ENCODE measurements around the gene TNNT1. TPM values are rescaled to one million over a fixed set of nuclear protein-coding genes. Genes with fewer than 3 reads are reported as not detected.

Gene TNNT1
- polyA plus RNA-seq, 2 of the 4 experiments (the other 2 are of a cell fraction), result 140 to 155 TPM

GRCh38 chr19:55196803-55197202 is 47.8 kb upstream of the TNNT1 start:
- Histone ChIP-seq H3K4me1 (no peaks in the 10 kb centered on the region), H3K27ac (no peak overlapping the region), H3K9me3 (no peaks in the 10 kb centered on the region), H3K4me2 (no peak overlapping the region), H3K4me3 (no peak overlapping the region)
- FAIRE-seq (no peak), DNase-seq (ENCODE audit: low read depth in 1 of 2, low spot score in 1 of 2) (peak in 1 of 2 experiments; percentile 64), ATAC-seq (peak; percentile 46 to 73; a peak in 4 of 6 replicates)
- ChIA-PET POLR2A (interaction anchor here (1.0 kb wide), 1 partner anchor 14 kb away, joined by 5 read pairs; no protein-coding TSS in a partner anchor), CTCF (interaction anchor here (0.7 to 2.5 kb wide), 5 partner anchors 10 to 104 kb away, joined by 3 to 10 read pairs (median 5); no protein-coding TSS in a partner anchor)
- WGBS (ENCODE audit: missing lambda C conversion rate), result 88% methylated on average over 10 of the region's 10 CpGs
- TF ChIP-seq CEBPB (IDR thresholded peaks at IDR 0.05), result no peak

- ChIA-PET POLR2A (interaction anchor here (0.7 kb wide), 1 partner anchor 19 kb away, joined by 3 read pairs; no protein-coding TSS in a partner anchor), CTCF (interaction anchor here (0.6 to 3.4 kb wide), 10 partner anchors 11 to 274 kb away, joined by 3 to 14 read pairs (median 4); partner anchors contain the start of genes DNAAF3, SYT5 and TMEM238)
- no peak overlapping the region for H3K27ac ChIP-seq
- no peak for DNase-seq (ENCODE audit: low read depth in 1 of 2, low spot score in 1 of 2)
- 91% methylated on average over 12 of the region's 12 CpGs for WGBS (ENCODE audit: missing lambda C conversion rate)
- no peaks in the 10 kb centered on the region for H3K9me3 ChIP-seq
- no peak for FAIRE-seq
- ATAC-seq, result no peak
- H3K4me2 ChIP-seq, result no peak overlapping the region
- peaks cover 14% of the 10 kb centered on the region for H3K4me1 ChIP-seq
- H3K4me3 ChIP-seq, result no peak overlapping the region
- TF ChIP-seq ATOH8 (CRISPR knock-in tag; IDR thresholded peaks at IDR 0.05; ENCODE audit: low read depth) (no peak), KDM1A (IDR thresholded peaks at IDR 0.05; ENCODE audit: low read depth) (no peak), POLR2AphosphoS2 (conservative IDR thresholded peaks at IDR 0.05; ENCODE audit: low read length) (no peak), CHD2 (IDR thresholded peaks at IDR 0.05; ENCODE audit: low read length, partially characterized antibody) (no peak), CHD4 (IDR thresholded peaks at IDR 0.05; ENCODE audit: borderline replicate concordance) (no peak), EHF (CRISPR knock-in tag; IDR thresholded peaks at IDR 0.05) (no peak), CBX8 (IDR thresholded peaks at IDR 0.05) (no peak), BHLHE40 (IDR thresholded peaks at IDR 0.05; ENCODE audit: low read depth, low read length) (no peak), JUNB (IDR thresholded peaks at IDR 0.05) (no peak), MAZ (IDR thresholded peaks at IDR 0.05; ENCODE audit: borderline replicate concordance, low read depth, low read length) (no peak), CTCF (IDR thresholded peaks at IDR 0.05) (no peak), E2F6 (IDR thresholded peaks at IDR 0.05; ENCODE audit: borderline replicate concordance, low read depth) (no peak), RNF2 (IDR thresholded peaks at IDR 0.05; ENCODE audit: borderline replicate concordance, low read depth) (no peak), PHF8 (IDR thresholded peaks at IDR 0.05; ENCODE audit: borderline replicate concordance, low read depth) (no peak), POLR2A (IDR thresholded peaks at IDR 0.05; ENCODE audit: low read length) (no peak), NFE2L2 (conservative IDR thresholded peaks at IDR 0.05; ENCODE audit: low read length) (no peak), CBX2 (IDR thresholded peaks at IDR 0.05; ENCODE audit: borderline replicate concordance, low read depth) (no peak), GATA3 (IDR thresholded peaks at IDR 0.05; ENCODE audit: borderline replicate concordance) (no peak), RCOR1 (IDR thresholded peaks at IDR 0.05; ENCODE audit: low read depth, low read length) (no peak)
- TF ChIP-seq, protein P1, sequence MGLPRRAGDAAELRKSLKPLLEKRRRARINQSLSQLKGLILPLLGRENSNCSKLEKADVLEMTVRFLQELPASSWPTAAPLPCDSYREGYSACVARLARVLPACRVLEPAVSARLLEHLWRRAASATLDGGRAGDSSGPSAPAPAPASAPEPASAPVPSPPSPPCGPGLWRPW (IDR thresholded peaks at IDR 0.05), result no peak
These were observed 44.5 kb upstream of the TNNT1 start for GRCh38 chr19:55193481-55193880.

Data from A549 (cell line).